Suprapubic skin (tissue), 4 donors: ENCODE results near the gene CCK. TPM values are rescaled to one million over a fixed set of nuclear protein-coding genes. Genes with fewer than 3 reads are reported as not detected.

Source experiments
- DNase-seq, 2 donors: peaks; one replicate each; pipeline ENCODE4 v3.0.0-alpha.2; 2019; ENCODE audit warnings: low spot score in 2 of 2
- H3K27ac ChIP-seq: fragments of 200-600 bp; sonication (generic); one replicate; pipeline ENCODE4 v1.5.1; 2019
- H3K27me3 ChIP-seq: fragments of 200-600 bp; sonication (generic); one replicate; pipeline ENCODE4 v1.5.1; 2019
- H3K36me3 ChIP-seq: fragments of 200-600 bp; sonication (generic); one replicate; pipeline ENCODE4 v1.5.1; 2019
- H3K4me1 ChIP-seq: fragments of 200-600 bp; sonication (generic); one replicate; pipeline ENCODE4 v1.5.1; 2019
- H3K4me3 ChIP-seq: fragments of 200-600 bp; sonication (generic); one replicate; pipeline ENCODE4 v1.5.1; 2019; ENCODE audit warnings: mild to moderate bottlenecking
- H3K9me3 ChIP-seq: fragments of 200-600 bp; sonication (generic); one replicate; pipeline ENCODE4 v1.5.1; 2019
- CTCF ChIP-seq, 2 donors: fragments of 200-600 bp in 1 of 2; fragments of 450-650 bp in 1 of 2; sonication (generic) in 1 of 2; IDR thresholded peaks; one replicate each; pipeline ENCODE4 v1.5.1; 2016 to 2019; ENCODE audit warnings: antibody characterized with exemption in 2 of 2, mild to moderate bottlenecking in 1 of 2, moderate library complexity in 1 of 2
- EP300 ChIP-seq: sonication (generic); formaldehyde crosslinking; IDR thresholded peaks from one replicate; pipeline ENCODE4 v1.6.1; 2017; ENCODE audit warnings: antibody characterized with exemption
- POLR2A ChIP-seq, 2 donors: fragments of 450-650 bp; IDR thresholded peaks; one replicate each; pipeline ENCODE4 v1.6.1; 2017; ENCODE audit warnings: antibody characterized with exemption in 2 of 2, mild to moderate bottlenecking in 2 of 2, moderate library complexity in 2 of 2
- POLR2AphosphoS5 ChIP-seq, 3 donors: sonication (generic); formaldehyde crosslinking; IDR thresholded peaks; one replicate each; pipeline ENCODE4 v1.6.1; 2017; ENCODE audit warnings: antibody characterized with exemption in 3 of 3
- WGBS: methylation state at CpG from one replicate; pipeline ENCODE4 v1.1.5; 2018; 5-methylcytosine and 5-hydroxymethylcytosine counted together
- total RNA-seq, 4 donors: library from RNA; depleted of rRNA; stranded (reverse); fragments of >200 nt; gene quantifications; one replicate each; pipeline ENCODE4 v1.1.0, GENCODE V29; 2016

CCK gene
- total RNA-seq, 4 donors from 2014 or later, result 1.3 TPM; not detected in 3

- Histone ChIP-seq H3K4me3 (no peak overlapping the region), H3K36me3 (no peaks in the 10 kb centered on the region), H3K4me1 (no peaks in the 10 kb centered on the region), H3K9me3 (no peaks in the 10 kb centered on the region), H3K27ac (no peak overlapping the region), H3K27me3 (peaks cover 5% of the 10 kb centered on the region)
- TF ChIP-seq EP300 (no peak), CTCF (IDR thresholded peaks at IDR 0.05) (no peak), POLR2A (IDR thresholded peaks at IDR 0.05) (no peak), POLR2AphosphoS5 (IDR thresholded peaks at IDR 0.05) (no peak)
- DNase-seq, result no peak
- WGBS, result 70% methylated on average over 4 of the region's 4 CpGs
These were observed 35.6 kb upstream of the CCK start for GRCh38 chr3:42301446-42302175.

- 77% methylated on average over 3 of the region's 3 CpGs for whole genome bisulfite sequencing
- H3K4me3 ChIP-seq, result no peak overlapping the region
These were observed 34.8 kb upstream of the CCK start for GRCh38 chr3:42300778-42301177.

GRCh38 chr3:42300013-42300412 is 34.0 kb upstream of the CCK start:
- no peak overlapping the region for H3K4me3 ChIP-seq
- WGBS, result 13% methylated on average over 3 of the region's 3 CpGs
- DNase-seq, result no peak
- H3K9me3 ChIP-seq, result no peaks in the 10 kb centered on the region
- no peak overlapping the region for H3K27ac ChIP-seq
- H3K4me1 ChIP-seq, result no peaks in the 10 kb centered on the region
- peaks cover 1% of the 10 kb centered on the region for H3K27me3 ChIP-seq
- H3K36me3 ChIP-seq, result no peaks in the 10 kb centered on the region
- TF ChIP-seq POLR2AphosphoS5 (IDR thresholded peaks at IDR 0.05), result no peak
- no peak for TF ChIP-seq CTCF (IDR thresholded peaks at IDR 0.05)
- no peak for TF ChIP-seq POLR2A (IDR thresholded peaks at IDR 0.05)
- TF ChIP-seq EP300, result no peak

More at GRCh38 chr3:42300778-42301177, 34.8 kb upstream of the CCK start:
- H3K9me3 ChIP-seq, result no peaks in the 10 kb centered on the region
- TF ChIP-seq POLR2A (IDR thresholded peaks at IDR 0.05) (no peak), CTCF (IDR thresholded peaks at IDR 0.05) (no peak), POLR2AphosphoS5 (IDR thresholded peaks at IDR 0.05) (no peak), EP300 (no peak)
- no peak overlapping the region for H3K27ac ChIP-seq
- H3K4me1 ChIP-seq, result no peaks in the 10 kb centered on the region
- H3K36me3 ChIP-seq, result no peaks in the 10 kb centered on the region
- no peak for DNase-seq
- H3K27me3 ChIP-seq, result peaks cover 5% of the 10 kb centered on the region

GRCh38 chr3:42298259-42298658 is 32.3 kb upstream of the CCK start:
- Histone ChIP-seq H3K4me3 (no peak overlapping the region), H3K36me3 (no peaks in the 10 kb centered on the region), H3K4me1 (no peaks in the 10 kb centered on the region), H3K27ac (no peak overlapping the region), H3K9me3 (no peaks in the 10 kb centered on the region), H3K27me3 (no peaks in the 10 kb centered on the region)
- 79% methylated on average over 2 of the region's 2 CpGs for WGBS
- TF ChIP-seq POLR2A (IDR thresholded peaks at IDR 0.05) (no peak), EP300 (no peak), POLR2AphosphoS5 (IDR thresholded peaks at IDR 0.05) (no peak), CTCF (IDR thresholded peaks at IDR 0.05) (no peak)
- DNase-seq, result no peak

GRCh38 chr3:42292009-42292408 is 26.0 kb upstream of the CCK start:
- WGBS, result 87% methylated on average over 1 of the region's 1 CpG
- H3K27me3 ChIP-seq, result no peaks in the 10 kb centered on the region
- no peak for DNase-seq
- no peak overlapping the region for H3K27ac ChIP-seq
- no peaks in the 10 kb centered on the region for H3K9me3 ChIP-seq
- no peaks in the 10 kb centered on the region for H3K36me3 ChIP-seq
- no peak overlapping the region for H3K4me3 ChIP-seq
- peaks cover 2% of the 10 kb centered on the region for H3K4me1 ChIP-seq
- TF ChIP-seq EP300 (no peak), CTCF (IDR thresholded peaks at IDR 0.05) (no peak), POLR2AphosphoS5 (IDR thresholded peaks at IDR 0.05) (no peak), POLR2A (IDR thresholded peaks at IDR 0.05) (no peak)
